GM23338 (cell line): Measurements from ENCODE around the gene CDCA4.
"Not testable (repeated sequence)": the region's sequence is repeated elsewhere in the genome, so short reads cannot be mapped to it uniquely, and the experiment has no call there.

Experiments
- CTCF ChIP-seq, 2 experiments: fragments of 200-600 bp in 1 of 2; sonication (generic) in 1 of 2; conservative IDR thresholded peaks; 2 replicates each; pipeline versions ENCODE4 v1.5.1 to v1.6.1; 2016 to 2017; ENCODE audit warnings: antibody characterized with exemption in 2 of 2, low read depth in 2 of 2, mild to moderate bottlenecking in 2 of 2, moderate library complexity in 1 of 2
- EZH2 ChIP-seq: fragments of 200-600 bp; sonication (generic); IDR thresholded peaks from one replicate; pipeline ENCODE4 v1.8.0; 2017; ENCODE audit warnings: antibody characterized with exemption, mild to moderate bottlenecking, low read depth; ENCODE audit not compliant: unreplicated experiment
- EZH2phosphoT487 ChIP-seq: fragments of 200-600 bp; sonication (generic); IDR thresholded peaks from one replicate; pipeline ENCODE4 v1.8.1; 2018; ENCODE audit warnings: antibody characterized with exemption; ENCODE audit not compliant: unreplicated experiment
- NANOG ChIP-seq: IDR thresholded peaks from 2 replicates; pipeline ENCODE4 v1.6.1; 2016; ENCODE audit warnings: antibody characterized with exemption, borderline replicate concordance
- TF ChIP-seq, protein P1 (sequence below): IDR thresholded peaks from one replicate; pipeline ENCODE4 v1.6.1; 2018; ENCODE audit warnings: antibody characterized with exemption; ENCODE audit not compliant: unreplicated experiment

- not testable (repeated sequence) for TF ChIP-seq CTCF (conservative IDR thresholded peaks at IDR 0.05; ENCODE audit: low read depth in 2 of 2); EZH2phosphoT487; EZH2; NANOG
- TF ChIP-seq, protein P1, sequence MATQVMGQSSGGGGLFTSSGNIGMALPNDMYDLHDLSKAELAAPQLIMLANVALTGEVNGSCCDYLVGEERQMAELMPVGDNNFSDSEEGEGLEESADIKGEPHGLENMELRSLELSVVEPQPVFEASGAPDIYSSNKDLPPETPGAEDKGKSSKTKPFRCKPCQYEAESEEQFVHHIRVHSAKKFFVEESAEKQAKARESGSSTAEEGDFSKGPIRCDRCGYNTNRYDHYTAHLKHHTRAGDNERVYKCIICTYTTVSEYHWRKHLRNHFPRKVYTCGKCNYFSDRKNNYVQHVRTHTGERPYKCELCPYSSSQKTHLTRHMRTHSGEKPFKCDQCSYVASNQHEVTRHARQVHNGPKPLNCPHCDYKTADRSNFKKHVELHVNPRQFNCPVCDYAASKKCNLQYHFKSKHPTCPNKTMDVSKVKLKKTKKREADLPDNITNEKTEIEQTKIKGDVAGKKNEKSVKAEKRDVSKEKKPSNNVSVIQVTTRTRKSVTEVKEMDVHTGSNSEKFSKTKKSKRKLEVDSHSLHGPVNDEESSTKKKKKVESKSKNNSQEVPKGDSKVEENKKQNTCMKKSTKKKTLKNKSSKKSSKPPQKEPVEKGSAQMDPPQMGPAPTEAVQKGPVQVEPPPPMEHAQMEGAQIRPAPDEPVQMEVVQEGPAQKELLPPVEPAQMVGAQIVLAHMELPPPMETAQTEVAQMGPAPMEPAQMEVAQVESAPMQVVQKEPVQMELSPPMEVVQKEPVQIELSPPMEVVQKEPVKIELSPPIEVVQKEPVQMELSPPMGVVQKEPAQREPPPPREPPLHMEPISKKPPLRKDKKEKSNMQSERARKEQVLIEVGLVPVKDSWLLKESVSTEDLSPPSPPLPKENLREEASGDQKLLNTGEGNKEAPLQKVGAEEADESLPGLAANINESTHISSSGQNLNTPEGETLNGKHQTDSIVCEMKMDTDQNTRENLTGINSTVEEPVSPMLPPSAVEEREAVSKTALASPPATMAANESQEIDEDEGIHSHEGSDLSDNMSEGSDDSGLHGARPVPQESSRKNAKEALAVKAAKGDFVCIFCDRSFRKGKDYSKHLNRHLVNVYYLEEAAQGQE: not testable (repeated sequence)
These were observed 42.6 kb upstream of the CDCA4 start for GRCh38 chr14:105063506-105063905.
